HepG2 (cell line): ENCODE results near the gene TGM2. TPM values are rescaled to one million over a fixed set of nuclear protein-coding genes. Genes with fewer than 3 reads are reported as not detected.

Source experiments
- CAMTA2 ChIP-seq: sonication (generic); formaldehyde crosslinking; IDR thresholded peaks from 2 replicates; pipeline ENCODE4 v1.4.0; 2020; ENCODE audit warnings: mild to moderate bottlenecking, missing genetic modification reagents, borderline replicate concordance
- HDAC1 ChIP-seq: sonication (generic); formaldehyde crosslinking; IDR thresholded peaks from 2 replicates; pipeline ENCODE4 v1.5.1; 2020; ENCODE audit warnings: mild to moderate bottlenecking, missing genetic modification reagents
- HMG20B ChIP-seq: conservative IDR thresholded peaks from 2 replicates; pipeline ENCODE4 v1.6.1; 2016; ENCODE audit warnings: missing genetic modification reagents, missing compliant biosample characterization
- ONECUT2 ChIP-seq: sonication (generic); formaldehyde crosslinking; IDR thresholded peaks from 2 replicates; pipeline ENCODE4 v1.4.0; 2020; ENCODE audit warnings: missing genetic modification reagents
- RBAK ChIP-seq: sonication (generic); formaldehyde crosslinking; IDR thresholded peaks from 2 replicates; pipeline ENCODE4 v1.5.1; 2020; ENCODE audit warnings: mild to moderate bottlenecking, missing genetic modification reagents
- SP140L ChIP-seq: sonication (generic); formaldehyde crosslinking; IDR thresholded peaks from 2 replicates; pipeline ENCODE4 v1.4.0; 2020; ENCODE audit warnings: missing genetic modification reagents, borderline replicate concordance
- ZC3H4 ChIP-seq: sonication (generic); formaldehyde crosslinking; IDR thresholded peaks from 2 replicates; pipeline ENCODE4 v1.4.0; 2020; ENCODE audit warnings: missing genetic modification reagents, borderline replicate concordance
- ZNF230 ChIP-seq: sonication (generic); formaldehyde crosslinking; IDR thresholded peaks from 2 replicates; pipeline ENCODE4 v1.4.0; 2020; ENCODE audit warnings: mild to moderate bottlenecking, missing genetic modification reagents
- ZNF251 ChIP-seq: sonication (generic); formaldehyde crosslinking; IDR thresholded peaks from 2 replicates; pipeline ENCODE4 v1.9.0; 2021; ENCODE audit warnings: mild to moderate bottlenecking, missing genetic modification reagents
- ZNF264 ChIP-seq: sonication (generic); formaldehyde crosslinking; IDR thresholded peaks from 2 replicates; pipeline ENCODE4 v1.4.0; 2020; ENCODE audit warnings: missing genetic modification reagents
- ZNF496 ChIP-seq: sonication (generic); formaldehyde crosslinking; IDR thresholded peaks from 2 replicates; pipeline ENCODE4 v1.8.1; 2023; ENCODE audit warnings: mild to moderate bottlenecking, moderate library complexity, missing genetic modification reagents; ENCODE audit not compliant: insufficient replicate concordance
- ZNF720 ChIP-seq: sonication (generic); formaldehyde crosslinking; IDR thresholded peaks from 2 replicates; pipeline ENCODE4 v1.4.0; 2020; ENCODE audit warnings: missing genetic modification reagents
- polyA plus RNA-seq, 8 experiments: library from polyadenylated mRNA; depleted of rRNA in 3 of 8; stranded (reverse) in 7 of 8; unstranded in 1 of 8; fragments of >200 nt; fragmentation: Illumina TruSeq in 4 of 8; extraction: Trizol in 4 of 8; gene quantifications; 2 replicates each; pipeline versions ENCODE4 v1.2.1 to v1.2.3, GENCODE V29; 2011 to 2016; ENCODE audit warnings: low read depth in 4 of 8, missing spikeins in 1 of 8, mixed read lengths in 1 of 8; ENCODE audit not compliant: insufficient read depth in 1 of 8
- total RNA-seq, 5 experiments: library from RNA; depleted of rRNA; stranded (reverse); fragments of >200 nt; fragmentation: Illumina TruSeq; extraction: Trizol; gene quantifications; 2 replicates each; pipeline ENCODE4 v1.2.3, GENCODE V29; 2016; ENCODE audit warnings: low read depth in 1 of 5
- TF ChIP-seq, protein P1 (sequence below): fragments of 450-650 bp; IDR thresholded peaks from 2 replicates; pipeline ENCODE4 v1.6.1; 2016
- TF ChIP-seq, protein P2 (sequence below): IDR thresholded peaks from 2 replicates; pipeline ENCODE4 v1.6.1; 2016
- TF ChIP-seq, protein P3 (sequence below): sonication (generic); formaldehyde crosslinking; IDR thresholded peaks from 2 replicates; pipeline ENCODE4 v1.4.0; 2020; ENCODE audit warnings: missing genetic modification reagents
- TF ChIP-seq, protein P4 (sequence below): sonication (generic); formaldehyde crosslinking; conservative IDR thresholded peaks from 2 replicates; pipeline ENCODE4 v1.4.0; 2020; ENCODE audit warnings: missing genetic modification reagents
- TF ChIP-seq, protein P5 (sequence below): sonication (generic); formaldehyde crosslinking; IDR thresholded peaks from 2 replicates; pipeline ENCODE4 v1.5.0; 2020; ENCODE audit warnings: missing genetic modification reagents, mild to moderate bottlenecking, borderline replicate concordance
- TF ChIP-seq, protein P6 (sequence below): sonication (generic); formaldehyde crosslinking; IDR thresholded peaks from 2 replicates; pipeline ENCODE4 v1.5.0; 2020; ENCODE audit warnings: missing genetic modification reagents

The TGM2 gene
- total and polyA plus RNA-seq, 2 of the 13 experiments (the other 11 are each of a cell fraction or from before 2014, with no cell fraction given): 4.2 to 46.4 TPM

DNA sequence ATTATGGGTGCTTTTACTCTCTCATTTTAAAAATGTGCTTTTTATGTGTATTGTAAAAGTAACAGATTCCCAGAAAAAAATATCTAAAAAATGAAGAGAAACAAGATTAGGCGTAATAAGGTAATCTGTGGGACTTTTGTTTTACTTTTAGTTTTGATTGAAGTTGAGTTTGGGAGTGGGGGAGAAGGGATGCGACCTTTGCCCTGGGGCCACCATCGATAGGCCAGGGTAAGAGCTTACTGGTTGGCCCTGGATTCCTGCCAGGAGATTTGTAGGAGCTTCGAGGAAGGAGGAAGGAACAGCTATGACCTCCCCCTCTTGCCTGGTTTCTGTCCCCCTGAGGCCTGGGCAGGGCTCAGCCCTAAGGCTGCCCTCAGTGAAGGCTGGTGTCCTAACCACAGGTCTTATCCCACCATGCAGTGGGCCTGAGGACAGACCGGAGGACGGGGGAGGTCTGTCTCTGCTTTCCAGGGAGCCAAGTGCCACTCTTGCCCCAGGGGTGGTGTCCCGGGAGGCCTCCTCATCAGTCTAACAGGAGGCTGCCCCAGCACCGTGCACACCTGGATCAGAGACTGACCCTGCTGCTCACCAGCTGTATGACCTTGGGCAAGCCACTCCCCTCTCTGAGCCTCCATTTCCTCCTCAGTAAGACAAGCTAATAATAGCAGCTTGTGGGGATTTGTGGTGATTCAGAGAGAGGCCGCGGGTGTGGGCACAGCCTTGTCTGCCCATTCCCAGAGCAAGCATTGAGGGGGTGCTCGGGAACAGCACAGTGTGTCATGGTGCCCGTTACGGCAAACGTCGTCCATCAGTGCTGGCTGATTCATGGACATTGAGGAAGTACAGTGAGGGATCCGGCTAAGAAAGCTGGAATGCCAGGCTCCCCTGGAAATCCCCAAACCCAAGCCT is 21.2 kb downstream of the TGM2 start (continued):
- TF ChIP-seq ZNF496 (CRISPR knock-in tag) (no peak), ZNF720 (CRISPR knock-in tag) (no peak), CAMTA2 (no peak), SP140L (no peak), ZNF230 (peak; percentile 3; the same call in 1 of the 2 replicates), ZNF251 (CRISPR knock-in tag) (no peak), RBAK (CRISPR knock-in tag) (no peak; the same call in 1 of the 2 replicates), HMG20B (CRISPR knock-in tag) (no peak), ZC3H4 (CRISPR knock-in tag) (peak; percentile 86; the same call in 1 of the 2 replicates), ZNF264 (CRISPR knock-in tag) (no peak; the same call in 1 of the 2 replicates), HDAC1 (CRISPR knock-in tag) (peak; percentile 3; the same call in 1 of the 2 replicates), ONECUT2 (CRISPR knock-in tag) (0 out of 2 replicates have a peak, but pooled peaks have one; percentile 9)
- TF ChIP-seq, protein P1, sequence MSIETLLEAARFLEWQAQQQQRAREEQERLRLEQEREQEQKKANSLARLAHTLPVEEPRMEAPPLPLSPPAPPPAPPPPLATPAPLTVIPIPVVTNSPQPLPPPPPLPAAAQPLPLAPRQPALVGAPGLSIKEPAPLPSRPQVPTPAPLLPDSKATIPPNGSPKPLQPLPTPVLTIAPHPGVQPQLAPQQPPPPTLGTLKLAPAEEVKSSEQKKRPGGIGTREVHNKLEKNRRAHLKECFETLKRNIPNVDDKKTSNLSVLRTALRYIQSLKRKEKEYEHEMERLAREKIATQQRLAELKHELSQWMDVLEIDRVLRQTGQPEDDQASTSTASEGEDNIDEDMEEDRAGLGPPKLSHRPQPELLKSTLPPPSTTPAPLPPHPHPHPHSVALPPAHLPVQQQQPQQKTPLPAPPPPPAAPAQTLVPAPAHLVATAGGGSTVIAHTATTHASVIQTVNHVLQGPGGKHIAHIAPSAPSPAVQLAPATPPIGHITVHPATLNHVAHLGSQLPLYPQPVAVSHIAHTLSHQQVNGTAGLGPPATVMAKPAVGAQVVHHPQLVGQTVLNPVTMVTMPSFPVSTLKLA: no peak
- TF ChIP-seq, protein P2, sequence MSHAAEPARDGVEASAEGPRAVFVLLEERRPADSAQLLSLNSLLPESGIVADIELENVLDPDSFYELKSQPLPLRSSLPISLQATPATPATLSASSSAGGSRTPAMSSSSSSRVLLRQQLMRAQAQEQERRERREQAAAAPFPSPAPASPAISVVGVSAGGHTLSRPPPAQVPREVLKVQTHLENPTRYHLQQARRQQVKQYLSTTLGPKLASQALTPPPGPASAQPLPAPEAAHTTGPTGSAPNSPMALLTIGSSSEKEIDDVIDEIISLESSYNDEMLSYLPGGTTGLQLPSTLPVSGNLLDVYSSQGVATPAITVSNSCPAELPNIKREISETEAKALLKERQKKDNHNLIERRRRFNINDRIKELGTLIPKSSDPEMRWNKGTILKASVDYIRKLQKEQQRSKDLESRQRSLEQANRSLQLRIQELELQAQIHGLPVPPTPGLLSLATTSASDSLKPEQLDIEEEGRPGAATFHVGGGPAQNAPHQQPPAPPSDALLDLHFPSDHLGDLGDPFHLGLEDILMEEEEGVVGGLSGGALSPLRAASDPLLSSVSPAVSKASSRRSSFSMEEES (CRISPR knock-in tag): 0 out of 2 replicates have a peak, but pooled peaks have one; percentile 1
- TF ChIP-seq, protein P3, sequence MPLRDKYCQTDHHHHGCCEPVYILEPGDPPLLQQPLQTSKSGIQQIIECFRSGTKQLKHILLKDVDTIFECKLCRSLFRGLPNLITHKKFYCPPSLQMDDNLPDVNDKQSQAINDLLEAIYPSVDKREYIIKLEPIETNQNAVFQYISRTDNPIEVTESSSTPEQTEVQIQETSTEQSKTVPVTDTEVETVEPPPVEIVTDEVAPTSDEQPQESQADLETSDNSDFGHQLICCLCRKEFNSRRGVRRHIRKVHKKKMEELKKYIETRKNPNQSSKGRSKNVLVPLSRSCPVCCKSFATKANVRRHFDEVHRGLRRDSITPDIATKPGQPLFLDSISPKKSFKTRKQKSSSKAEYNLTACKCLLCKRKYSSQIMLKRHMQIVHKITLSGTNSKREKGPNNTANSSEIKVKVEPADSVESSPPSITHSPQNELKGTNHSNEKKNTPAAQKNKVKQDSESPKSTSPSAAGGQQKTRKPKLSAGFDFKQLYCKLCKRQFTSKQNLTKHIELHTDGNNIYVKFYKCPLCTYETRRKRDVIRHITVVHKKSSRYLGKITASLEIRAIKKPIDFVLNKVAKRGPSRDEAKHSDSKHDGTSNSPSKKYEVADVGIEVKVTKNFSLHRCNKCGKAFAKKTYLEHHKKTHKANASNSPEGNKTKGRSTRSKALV: no peak
- TF ChIP-seq, protein P4, sequence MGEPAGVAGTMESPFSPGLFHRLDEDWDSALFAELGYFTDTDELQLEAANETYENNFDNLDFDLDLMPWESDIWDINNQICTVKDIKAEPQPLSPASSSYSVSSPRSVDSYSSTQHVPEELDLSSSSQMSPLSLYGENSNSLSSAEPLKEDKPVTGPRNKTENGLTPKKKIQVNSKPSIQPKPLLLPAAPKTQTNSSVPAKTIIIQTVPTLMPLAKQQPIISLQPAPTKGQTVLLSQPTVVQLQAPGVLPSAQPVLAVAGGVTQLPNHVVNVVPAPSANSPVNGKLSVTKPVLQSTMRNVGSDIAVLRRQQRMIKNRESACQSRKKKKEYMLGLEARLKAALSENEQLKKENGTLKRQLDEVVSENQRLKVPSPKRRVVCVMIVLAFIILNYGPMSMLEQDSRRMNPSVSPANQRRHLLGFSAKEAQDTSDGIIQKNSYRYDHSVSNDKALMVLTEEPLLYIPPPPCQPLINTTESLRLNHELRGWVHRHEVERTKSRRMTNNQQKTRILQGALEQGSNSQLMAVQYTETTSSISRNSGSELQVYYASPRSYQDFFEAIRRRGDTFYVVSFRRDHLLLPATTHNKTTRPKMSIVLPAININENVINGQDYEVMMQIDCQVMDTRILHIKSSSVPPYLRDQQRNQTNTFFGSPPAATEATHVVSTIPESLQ (CRISPR knock-in tag): no peak
- TF ChIP-seq, protein P5, sequence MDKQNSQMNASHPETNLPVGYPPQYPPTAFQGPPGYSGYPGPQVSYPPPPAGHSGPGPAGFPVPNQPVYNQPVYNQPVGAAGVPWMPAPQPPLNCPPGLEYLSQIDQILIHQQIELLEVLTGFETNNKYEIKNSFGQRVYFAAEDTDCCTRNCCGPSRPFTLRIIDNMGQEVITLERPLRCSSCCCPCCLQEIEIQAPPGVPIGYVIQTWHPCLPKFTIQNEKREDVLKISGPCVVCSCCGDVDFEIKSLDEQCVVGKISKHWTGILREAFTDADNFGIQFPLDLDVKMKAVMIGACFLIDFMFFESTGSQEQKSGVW (CRISPR knock-in tag): no peak
- TF ChIP-seq, protein P6, sequence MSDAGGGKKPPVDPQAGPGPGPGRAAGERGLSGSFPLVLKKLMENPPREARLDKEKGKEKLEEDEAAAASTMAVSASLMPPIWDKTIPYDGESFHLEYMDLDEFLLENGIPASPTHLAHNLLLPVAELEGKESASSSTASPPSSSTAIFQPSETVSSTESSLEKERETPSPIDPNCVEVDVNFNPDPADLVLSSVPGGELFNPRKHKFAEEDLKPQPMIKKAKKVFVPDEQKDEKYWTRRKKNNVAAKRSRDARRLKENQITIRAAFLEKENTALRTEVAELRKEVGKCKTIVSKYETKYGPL: no peak
